ENCODE measurements around the gene SMAD2.
"Not testable (repeated sequence)": the region's sequence is repeated elsewhere in the genome, so short reads cannot be mapped to it uniquely, and the experiment has no call there.

The SMAD2 gene

DNA sequence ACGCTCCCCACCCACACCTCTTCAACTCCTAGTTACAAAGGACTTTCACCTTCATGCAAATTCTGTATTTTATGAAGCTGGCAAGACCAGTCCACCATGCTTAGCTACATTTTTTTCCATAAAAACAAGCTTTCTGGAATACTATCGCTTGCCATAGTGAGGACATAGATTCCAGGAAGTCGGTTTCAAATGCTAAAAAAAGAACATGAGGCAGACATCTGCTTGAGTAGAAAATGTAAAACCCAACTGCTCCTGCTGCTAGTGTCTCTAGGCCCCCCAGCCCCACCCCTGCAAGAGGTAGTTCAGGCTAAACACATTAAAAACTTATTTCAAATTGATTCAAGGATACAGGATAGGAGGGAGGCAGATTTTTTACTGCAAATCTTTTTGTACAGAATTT lies 148.9 kb downstream of the SMAD2 start:
- no peak for DNase-seq

- DNase-seq: no peak
Measured at GRCh38 chr18:47780011-47780725, 150.3 kb downstream of the SMAD2 start.

GRCh38 chr18:47779381-47779780 lies 151.1 kb downstream of the SMAD2 start:
- DNase-seq: no peak

- no peak for DNase-seq
Measured at GRCh38 chr18:47777626-47778025, 152.8 kb downstream of the SMAD2 start.

DNA sequence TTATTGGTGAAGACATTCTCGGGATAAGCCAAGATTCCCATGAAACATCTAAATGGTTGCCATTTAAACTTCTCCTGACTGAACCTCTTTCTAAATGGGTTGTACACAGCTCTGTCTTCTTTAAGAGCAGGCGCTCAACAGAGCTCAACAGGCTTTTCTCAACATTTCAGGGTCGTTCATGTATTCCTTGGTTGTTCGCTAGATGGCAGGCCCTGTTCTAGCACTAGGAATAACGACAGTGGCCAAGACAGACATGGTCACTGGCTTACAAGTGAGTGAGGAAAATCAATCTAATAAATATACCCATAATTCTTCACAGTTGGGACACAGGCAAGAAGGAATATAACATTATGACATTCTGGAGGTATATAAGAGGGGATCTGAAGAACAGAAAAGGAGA lies 154.5 kb downstream of the SMAD2 start:
- DNase-seq: no peak

DNA sequence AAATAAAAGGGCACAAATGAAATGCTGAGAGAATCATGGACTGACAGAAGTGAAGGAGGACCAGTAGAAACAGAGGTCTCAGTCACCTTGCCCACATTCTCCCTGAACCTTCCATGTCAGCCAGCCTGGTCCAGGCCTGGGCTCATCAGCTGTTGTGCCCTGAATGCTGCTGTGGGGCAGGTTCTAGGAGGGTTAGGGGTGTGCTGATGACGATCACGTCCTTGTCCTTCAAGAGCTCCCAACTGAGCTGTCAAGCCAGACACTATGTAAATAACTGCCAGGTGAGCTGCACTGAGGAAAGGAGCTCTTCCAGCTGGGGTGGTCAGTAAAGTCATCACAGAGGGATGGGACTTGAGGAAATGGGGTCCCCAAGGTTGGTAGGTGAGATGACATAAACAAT lies 156.5 kb downstream of the SMAD2 start:
- DNase-seq: no peak

DNA sequence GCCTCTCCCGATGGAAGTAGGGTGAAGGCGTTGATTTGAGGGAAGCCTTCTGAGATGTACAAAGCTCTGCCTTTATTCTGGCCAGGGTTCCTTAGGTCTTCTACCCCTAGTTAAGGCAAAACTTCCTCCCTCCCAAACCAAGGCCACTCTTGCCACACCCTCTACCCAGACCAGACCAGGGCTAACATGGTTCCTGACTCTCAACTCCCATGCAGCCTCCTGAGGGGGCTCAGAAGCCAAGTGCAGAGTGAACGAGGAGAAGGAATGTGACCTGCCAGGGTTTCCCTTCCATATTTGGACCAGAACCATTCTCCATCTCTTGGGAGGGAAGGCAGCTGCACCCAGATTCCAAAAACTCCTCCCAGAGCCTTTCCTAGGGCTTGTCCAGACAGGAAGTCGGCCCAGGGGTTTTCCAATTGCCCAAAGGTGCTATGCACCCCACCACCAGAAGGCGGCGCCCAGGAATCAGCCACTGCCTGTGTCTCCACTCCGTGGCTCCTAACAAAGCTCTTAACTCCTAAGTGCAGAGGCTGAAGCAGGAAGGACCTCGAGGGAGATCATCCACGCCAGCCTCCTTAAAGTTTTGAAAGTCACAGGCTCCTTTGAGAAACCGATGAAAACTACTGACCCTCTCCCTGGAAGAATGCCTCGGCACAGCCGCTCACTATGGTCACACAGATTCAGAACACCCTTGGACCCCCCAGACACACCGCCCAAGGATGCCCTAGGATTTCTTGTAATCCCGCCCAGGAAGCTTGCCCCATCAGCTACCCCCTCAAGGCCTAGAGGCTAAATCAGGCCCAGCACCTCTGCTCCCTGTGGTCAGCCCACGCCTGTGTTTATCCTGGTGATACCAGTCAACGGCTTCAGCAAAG lies 157.8 kb downstream of the SMAD2 start:
- DNase-seq: peak; percentile 89

- no peak for DNase-seq
Measured at GRCh38 chr18:47771922-47772321, 158.5 kb downstream of the SMAD2 start.

DNA sequence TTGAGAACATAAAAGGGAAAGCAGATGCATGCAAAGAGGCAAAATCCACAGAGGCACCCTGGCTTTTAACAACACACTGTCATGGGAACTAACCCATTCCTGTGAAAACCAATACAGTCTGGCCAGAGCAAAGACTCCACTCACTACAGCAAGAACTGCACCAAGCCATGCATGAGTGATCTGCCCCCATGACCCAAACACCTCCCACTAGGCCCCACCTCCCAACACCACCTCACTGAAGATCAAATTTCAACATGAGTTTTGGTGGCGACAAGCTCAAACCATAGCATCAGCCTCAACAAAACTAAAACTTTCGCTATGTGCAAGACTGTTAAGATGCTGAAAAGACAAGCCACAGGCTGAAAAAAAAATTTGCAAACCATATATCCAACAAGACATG lies 162.8 kb downstream of the SMAD2 start:
- DNase-seq: no peak

- not testable (repeated sequence) for DNase-seq
Measured at GRCh38 chr18:47767198-47767597, 163.3 kb downstream of the SMAD2 start.

Data from islet precursor cell (in vitro differentiated cells).